Stimulated activated CD4-positive, alpha-beta T cell treated with anti-CD3 and anti-CD28 coated beads, Interleukin-1b, Interleukin-23, amount 100 ng/mL, for 4 hours (primary cell): ENCODE results near the gene FAM200B.

ENCODE experiments used
- DNase-seq, 2 donors: peaks; one replicate each; pipeline ENCODE4 v3.0.0-alpha.2; 2020; ENCODE audit warnings: low read depth in 2 of 2

The FAM200B gene

GRCh38 chr4:15681372-15682241 is at the start of gene FAM200B:
Gene FAM200B (plus strand): TSS chr4:15681827. CDS start chr4:15686978, 5,151 bp downstream.
- DNase-seq: peak; percentile 99

- DNase-seq: no peak
Observed at GRCh38 chr4:15636818-15637217, 44.8 kb upstream of the FAM200B start.

- DNase-seq: no peak
Observed at GRCh38 chr4:15638418-15638817, 43.2 kb upstream of the FAM200B start.

- no peak for DNase-seq
Observed at GRCh38 chr4:15648600-15648999, 33.0 kb upstream of the FAM200B start.

GRCh38 chr4:15649914-15650545 is 31.6 kb upstream of the FAM200B start:
- peak in 1 of 2 donors; percentile 51 for DNase-seq

GRCh38 chr4:15651676-15652075 is 30.0 kb upstream of the FAM200B start:
- DNase-seq: no peak

DNA sequence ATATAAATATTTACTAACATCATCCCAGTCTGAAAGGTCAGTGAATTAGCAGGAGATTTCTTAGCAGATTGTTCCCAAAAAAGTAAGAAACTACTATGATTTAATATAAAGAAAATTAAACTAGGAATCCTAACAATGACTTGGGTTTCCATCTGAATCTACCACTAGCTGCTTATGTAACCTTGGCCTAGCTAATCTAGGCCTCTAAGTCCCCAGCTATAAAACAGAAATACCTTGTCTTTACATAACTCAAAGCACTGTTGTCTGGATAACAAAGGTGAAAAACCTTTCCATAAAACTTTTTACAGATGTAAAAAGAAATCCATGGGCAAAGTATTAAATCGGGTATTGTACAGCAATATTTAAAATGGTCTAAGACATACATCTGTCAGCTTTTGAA is 29.4 kb upstream of the FAM200B start:
- no peak for DNase-seq

DNA sequence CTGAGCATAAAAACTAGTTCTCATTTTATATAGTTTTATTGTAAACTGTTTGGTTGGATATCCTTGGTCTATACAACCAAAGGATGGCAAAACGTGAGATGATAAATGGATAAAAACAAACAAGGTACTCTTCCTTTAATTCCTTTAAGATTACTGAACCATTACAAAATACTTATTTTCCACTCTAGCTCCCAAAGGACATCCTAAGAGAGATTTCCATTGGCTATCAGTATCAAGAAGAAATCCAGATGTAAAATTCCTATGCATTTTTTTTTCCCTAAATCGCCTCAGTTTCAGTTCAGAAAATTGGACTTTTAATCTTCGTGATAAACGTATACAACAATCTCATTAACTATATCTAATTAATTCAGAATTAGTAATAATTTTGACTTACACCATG is 28.8 kb upstream of the FAM200B start:
- no peak for DNase-seq

DNA sequence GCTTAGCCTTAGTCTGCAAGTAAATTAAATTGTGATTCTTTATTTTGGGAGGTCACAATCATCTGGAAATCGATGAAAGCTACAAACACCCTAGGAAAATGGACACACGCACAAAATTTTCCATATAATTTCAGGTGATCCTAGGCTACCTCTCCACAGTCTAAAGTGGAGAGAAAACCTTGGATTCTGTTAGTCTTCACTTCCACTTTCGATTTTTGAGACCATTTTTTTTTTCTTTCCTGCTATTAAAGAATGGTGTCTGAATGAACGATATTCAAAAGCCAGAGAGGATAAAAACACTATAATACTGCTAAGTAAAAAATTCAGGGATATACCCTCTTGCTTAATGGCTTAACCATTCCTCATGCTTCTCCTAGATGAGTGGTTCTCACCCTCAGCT is 28.2 kb upstream of the FAM200B start:
- no peak for DNase-seq

- no peak for DNase-seq
Observed at GRCh38 chr4:15653864-15654592, 27.6 kb upstream of the FAM200B start.

DNA sequence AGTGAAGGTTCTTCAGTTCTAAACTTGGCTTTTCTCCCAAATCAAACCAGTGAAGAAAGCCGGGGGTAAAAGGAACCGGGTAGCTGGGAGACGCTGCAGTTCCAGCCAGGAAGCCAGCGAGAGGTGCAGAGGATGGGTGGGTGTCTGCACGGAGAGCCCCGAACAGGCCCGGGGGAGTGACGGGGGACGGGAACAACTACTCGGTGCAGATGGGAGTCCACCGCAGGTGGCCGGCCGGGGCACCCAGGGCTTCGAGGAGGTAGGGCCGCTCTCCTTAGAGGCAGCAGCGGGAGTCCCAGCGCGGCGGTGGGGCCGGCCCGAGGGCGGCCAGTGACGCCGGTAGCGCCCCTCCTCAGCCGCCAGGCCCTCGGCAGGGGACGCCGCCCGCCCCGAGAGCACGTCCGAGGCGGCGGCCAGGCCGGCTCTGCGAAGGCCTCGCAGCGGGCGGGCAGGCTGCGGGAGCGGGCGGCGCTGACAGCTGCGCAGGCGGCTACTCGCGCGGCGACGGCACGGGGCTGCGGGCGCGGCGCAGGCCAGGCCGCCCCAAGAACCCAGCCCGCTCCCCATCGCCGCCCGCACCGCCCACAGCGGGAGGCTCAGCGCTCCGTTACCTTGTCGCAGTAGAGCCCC is 26.9 kb upstream of the FAM200B start:
- peak; percentile 17 to 29 for DNase-seq

DNA sequence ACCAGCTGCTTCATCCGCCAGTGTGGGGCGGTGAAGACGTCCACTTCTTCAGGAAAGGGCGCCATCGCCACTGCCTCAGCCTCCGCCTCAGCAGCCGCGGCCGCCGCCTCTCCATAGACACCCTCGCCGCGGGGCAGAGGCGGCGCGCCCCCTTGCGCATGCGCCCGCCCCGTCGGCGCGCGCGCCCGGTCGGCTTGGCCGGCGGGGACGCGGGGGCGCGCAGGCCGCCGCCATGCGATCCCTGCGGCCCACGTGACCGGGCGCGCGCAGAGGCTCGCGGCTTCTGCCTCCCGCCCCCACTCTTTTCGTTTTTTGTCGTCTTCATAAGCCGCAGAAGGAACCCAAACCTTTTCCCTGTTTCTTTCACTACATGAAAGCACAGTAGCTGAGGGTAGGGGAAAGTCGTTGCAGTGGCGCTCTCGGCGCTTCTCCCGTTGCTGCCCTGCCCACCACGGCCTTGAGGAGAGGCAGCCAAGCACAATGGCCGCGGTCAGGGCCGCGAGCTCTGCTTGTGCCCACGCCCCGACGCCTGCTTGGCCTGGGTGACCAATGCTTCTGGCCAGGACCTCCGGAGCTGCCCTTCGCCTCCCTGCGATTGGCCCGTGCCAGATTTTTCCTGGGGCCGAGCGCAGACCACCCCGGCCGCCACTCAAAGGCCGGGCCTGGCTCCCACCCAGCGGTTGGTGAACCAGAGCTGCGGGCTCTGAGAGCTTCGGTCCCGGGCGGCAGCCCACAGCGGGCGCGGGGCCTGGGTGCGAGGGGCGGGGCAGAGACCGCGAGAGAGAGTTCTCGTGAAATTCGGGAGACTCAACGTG is 26.2 kb upstream of the FAM200B start, which contains the start of gene FBXL5:
Gene FBXL5, minus strand, starts transcription at position 135 of the 815 bp plus-strand sequence. Its CDS starts 70 bp downstream, at position 65.
- peak; percentile 70 to 80 for DNase-seq

DNA sequence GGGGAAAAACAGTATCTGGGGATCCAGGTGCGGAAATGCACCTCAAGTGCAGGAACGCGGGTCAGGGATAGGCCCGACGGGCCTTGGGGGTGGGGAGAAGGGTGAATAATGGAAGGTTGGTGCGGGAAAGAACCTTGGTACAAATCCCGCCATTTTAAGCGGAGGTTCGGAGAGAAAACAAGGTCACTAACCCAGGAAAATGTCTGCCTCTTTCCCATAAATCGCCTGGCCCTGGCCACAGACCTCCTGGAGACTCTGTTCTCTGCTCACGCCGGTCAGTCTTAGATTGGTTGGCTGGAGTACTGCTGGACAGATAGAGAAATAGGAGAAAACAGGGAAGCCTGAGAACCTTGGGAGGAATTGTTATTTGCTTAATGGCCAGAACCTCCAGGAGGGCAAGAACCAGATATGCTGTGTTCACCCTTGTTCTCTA is 25.6 kb upstream of the FAM200B start:
- DNase-seq: no peak

GRCh38 chr4:15657366-15657765 is 24.3 kb upstream of the FAM200B start:
- no peak for DNase-seq

DNA sequence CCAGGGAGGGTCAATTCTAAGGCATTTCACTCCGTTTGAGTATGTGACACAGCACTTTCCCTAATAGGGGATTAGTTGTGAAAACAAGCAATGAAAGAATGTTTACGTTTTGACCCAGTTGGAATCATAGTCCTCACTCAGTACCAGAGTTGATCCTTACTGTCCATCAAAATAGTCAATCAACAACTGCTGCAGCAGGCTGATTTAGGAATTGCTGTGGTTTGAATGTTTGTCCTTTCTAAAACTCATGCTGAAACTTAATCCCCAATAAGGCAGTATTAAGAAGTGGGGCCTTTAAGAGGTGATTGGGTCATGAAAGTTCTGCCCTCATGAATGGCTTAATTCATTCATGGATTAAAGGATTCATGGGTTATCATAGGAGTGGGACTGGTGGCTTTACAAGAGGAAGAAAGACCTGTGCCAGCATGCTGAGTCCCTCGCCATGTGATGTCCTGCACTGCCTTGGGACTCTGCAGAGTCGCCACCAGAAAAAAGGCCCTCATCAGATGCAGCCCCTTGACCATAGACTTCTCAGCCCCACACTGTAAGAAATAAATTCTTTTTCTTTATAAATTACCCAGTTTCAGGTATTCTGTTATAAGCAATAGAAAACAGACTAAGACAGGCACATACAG is 23.4 kb upstream of the FAM200B start:
- no peak for DNase-seq

GRCh38 chr4:15658781-15659180 is 22.8 kb upstream of the FAM200B start:
- no peak for DNase-seq

DNA sequence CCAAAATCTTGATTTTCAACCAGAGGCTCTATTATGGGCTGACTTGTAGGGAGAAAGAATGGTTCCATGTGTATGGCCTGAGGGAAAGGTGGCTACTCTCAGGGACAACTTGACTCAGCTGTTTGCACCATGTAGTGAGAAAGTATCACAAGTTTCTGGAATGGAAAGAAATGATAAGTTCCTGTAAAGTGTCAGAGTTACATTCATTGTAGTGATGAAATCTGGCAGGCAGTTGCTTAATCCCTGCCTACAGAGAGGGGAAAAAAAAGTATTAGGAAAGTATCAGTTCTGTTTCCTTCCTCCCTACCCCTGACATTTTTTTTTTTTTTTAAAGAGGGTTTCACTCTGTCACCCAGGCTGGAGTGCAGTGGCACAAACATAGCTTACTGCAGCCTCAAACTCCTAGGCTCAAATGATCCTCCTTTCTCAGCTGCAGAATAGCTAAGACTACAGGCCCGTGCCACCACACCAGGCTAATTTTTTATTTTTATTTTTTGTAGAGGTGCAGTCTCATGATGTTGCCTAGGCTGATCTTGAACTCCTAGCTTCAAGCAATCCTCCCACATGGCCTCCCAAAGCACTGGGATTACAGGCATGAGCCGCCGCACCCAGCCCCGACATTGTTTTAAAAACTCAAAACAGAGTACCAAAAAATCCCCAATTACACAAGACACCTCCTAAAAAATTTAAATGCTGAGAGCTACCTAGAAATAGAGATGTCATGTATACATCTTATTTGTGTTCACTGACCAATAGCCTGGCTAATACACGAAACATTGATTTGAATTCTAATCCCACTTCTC is 21.7 kb upstream of the FAM200B start:
- no peak for DNase-seq

DNA sequence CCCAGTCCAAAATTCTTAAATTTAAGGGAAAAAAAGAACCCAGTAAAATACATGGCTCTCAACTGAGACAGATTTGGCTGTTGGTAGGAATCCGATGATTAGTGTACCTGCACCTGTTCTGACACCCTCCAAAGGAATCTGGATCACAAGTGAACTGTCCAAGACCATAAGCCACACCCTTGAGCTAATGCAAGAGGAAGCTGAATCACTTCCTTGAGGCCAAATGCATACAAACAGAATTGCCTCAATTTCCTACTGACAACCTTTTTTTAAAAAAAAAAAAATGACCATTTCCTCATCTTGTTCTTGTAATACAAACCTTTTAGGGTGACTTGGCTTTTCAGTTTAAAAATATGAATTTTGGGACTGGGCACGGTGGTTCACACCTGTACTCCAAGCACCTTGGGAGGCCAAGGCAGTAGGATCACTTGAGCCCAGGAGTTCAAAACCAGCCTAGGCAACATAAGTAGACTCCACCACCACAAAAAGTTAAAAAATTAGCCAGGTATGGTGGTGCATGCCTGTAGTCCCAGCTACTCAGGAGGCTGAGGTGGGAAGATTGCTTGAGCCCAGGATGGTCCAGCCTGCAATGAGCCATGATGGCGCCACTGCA is 15.8 kb upstream of the FAM200B start:
- DNase-seq: no peak

GRCh38 chr4:15667006-15667405 is 14.6 kb upstream of the FAM200B start:
- DNase-seq: no peak
